ENCODE data around the gene TCN1.
"Not testable (repeated sequence)": the region's sequence is repeated elsewhere in the genome, so short reads cannot be mapped to it uniquely, and the experiment has no call there.

DNA sequence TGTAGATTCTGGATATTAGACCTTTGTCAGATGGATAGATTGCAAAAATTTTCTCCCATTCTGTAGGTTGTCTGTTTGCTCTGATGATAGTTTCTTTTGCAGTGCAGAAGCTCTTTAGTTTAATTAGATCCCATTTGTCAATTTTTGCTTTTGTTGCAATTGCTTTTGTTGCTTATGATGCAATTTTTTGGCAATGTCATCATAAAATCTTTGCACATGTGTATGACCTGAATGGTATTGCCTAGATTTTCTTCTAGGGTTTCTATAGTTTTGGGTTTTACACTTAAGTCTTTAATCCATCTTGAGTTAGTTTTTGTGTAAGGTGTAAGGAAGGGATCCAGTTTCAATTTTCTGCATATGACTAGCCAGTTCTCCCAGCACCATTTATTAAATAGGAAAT lies 20.9 kb upstream of the TCN1 start:
- TF ChIP-seq HDGF (IDR thresholded peaks at IDR 0.05; ENCODE audit: borderline replicate concordance); TARDBP (IDR thresholded peaks at IDR 0.05); NFRKB (IDR thresholded peaks at IDR 0.05); ZNF384 (IDR thresholded peaks at IDR 0.05); FOXK2 (IDR thresholded peaks at IDR 0.05); LEF1 (IDR thresholded peaks at IDR 0.05; ENCODE audit: borderline replicate concordance); BHLHE40 (IDR thresholded peaks at IDR 0.05; ENCODE audit: borderline replicate concordance): not testable (repeated sequence)

Data from HEK293T (cell line).